B cell (primary cell): ENCODE data around the gene FUCA2. TPM values are rescaled to one million over a fixed set of nuclear protein-coding genes. Genes with fewer than 3 reads are reported as not detected.

Source experiments
- ATAC-seq: fragments of 200-7000 bp; cut with Tn5 transposase; one replicate; pipeline ENCODE4 v1.10.0; 2021; ENCODE audit warnings: low read depth, mild to moderate bottlenecking, moderate number of reproducible peaks, moderate library complexity
- CTCF ChIA-PET: fragments of 350-600 bp; sonication (Branson Sonifier 250); formaldehyde crosslinking; loops from one replicate; lab custom pipeline; 2021; ENCODE audit warnings: antibody characterized with exemption, inconsistent platforms; lab: Charles Lee
- POLR2A ChIA-PET: fragments of 350-600 bp; sonication (Branson Sonifier 250); formaldehyde crosslinking; loops from one replicate; lab custom pipeline; 2021; ENCODE audit warnings: antibody characterized with exemption; lab: Charles Lee
- DNase-seq: peaks from one replicate; pipeline ENCODE4 v3.0.0; 2013
- H2AFZ ChIP-seq: 2 replicates; pipeline ENCODE4 v1.6.1; 2012; ENCODE audit warnings: mild to moderate bottlenecking, low read depth, low read length; ENCODE audit not compliant: insufficient read depth, poor library complexity, severe bottlenecking
- H3K27ac ChIP-seq, 2 donors: 1 replicate in 1 of 2; 2 replicates in 1 of 2; pipeline ENCODE4 v1.5.1; 2012 to 2013; ENCODE audit warnings: low read length in 2 of 2, mild to moderate bottlenecking in 2 of 2, moderate library complexity in 1 of 2
- H3K27me3 ChIP-seq, 4 experiments: fragments of 200-600 bp in 1 of 4; sonication (generic) in 1 of 4; replicated peaks in 1 of 4; 1 replicate in 2 of 4; 2 replicates in 2 of 4; pipeline versions ENCODE4 v1.6.1 to v1.7.0; 2013 to 2016; ENCODE audit warnings: low read length in 3 of 4, mild to moderate bottlenecking in 2 of 4, mixed read lengths in 1 of 4, moderate library complexity in 1 of 4; ENCODE audit not compliant: insufficient read depth in 4 of 4, control insufficient read depth in 3 of 4; ENCODE audit errors: control extremely low read depth in 1 of 4
- H3K36me3 ChIP-seq, 2 experiments: replicated peaks in 1 of 2; 1 replicate in 1 of 2; 2 replicates in 1 of 2; pipeline versions ENCODE4 v1.6.1 to v1.7.1; 2013; ENCODE audit warnings: low read length in 1 of 2; ENCODE audit not compliant: insufficient read depth in 2 of 2, control insufficient read depth in 1 of 2; ENCODE audit errors: control extremely low read depth in 1 of 2, extremely low read depth in 1 of 2
- H3K4me1 ChIP-seq, 2 donors: fragments of 200-600 bp in 1 of 2; sonication (generic) in 1 of 2; 1 replicate in 1 of 2; 2 replicates in 1 of 2; pipeline versions ENCODE4 v1.5.1 to v1.6.1; 2013 to 2017; ENCODE audit warnings: low read length in 2 of 2; ENCODE audit not compliant: control insufficient read depth in 2 of 2, insufficient read depth in 2 of 2
- H3K4me2 ChIP-seq: replicated peaks from 2 replicates; pipeline ENCODE3; 2012; ENCODE audit warnings: mild to moderate bottlenecking, low read depth, low read length; ENCODE audit not compliant: poor library complexity, severe bottlenecking
- H3K4me3 ChIP-seq, 5 experiments: fragments of 200-600 bp in 1 of 5; sonication (generic) in 1 of 5; 1 replicate in 3 of 5; 2 replicates in 2 of 5; pipeline versions ENCODE4 v1.5.1 to v1.7.0; 2011 to 2016; ENCODE audit warnings: low read length in 4 of 5, mild to moderate bottlenecking in 4 of 5, low read depth in 2 of 5, control low read depth in 1 of 5, moderate library complexity in 1 of 5; ENCODE audit not compliant: insufficient read depth in 1 of 5; ENCODE audit errors: control extremely low read depth in 1 of 5, extremely low read depth in 1 of 5
- H3K79me2 ChIP-seq: fragments of 200-600 bp; sonication (generic); one replicate; pipeline ENCODE4 v1.6.0; 2016; ENCODE audit warnings: low read length; ENCODE audit not compliant: control insufficient read depth, insufficient read depth
- H3K9ac ChIP-seq: fragments of 200-600 bp; sonication (generic); 2 replicates; pipeline ENCODE4 v1.6.1; 2017; ENCODE audit warnings: mild to moderate bottlenecking, low read length, moderate library complexity
- H3K9me3 ChIP-seq, 3 donors: one replicate each; pipeline versions ENCODE4 v1.6.1 to v1.7.1; 2013; ENCODE audit warnings: low read length in 2 of 3; ENCODE audit not compliant: control insufficient read depth in 2 of 3, insufficient read depth in 1 of 3; ENCODE audit errors: control extremely low read depth in 1 of 3
- H4K20me1 ChIP-seq: 2 replicates; pipeline ENCODE4 v1.6.0; 2012; ENCODE audit warnings: mild to moderate bottlenecking, low read length; ENCODE audit not compliant: insufficient read depth, control insufficient read depth, poor library complexity, severe bottlenecking
- H3K27ac Mint-ChIP-seq: one replicate; pipeline ENCODE4 v1.8.0; 2021; ENCODE audit warnings: mixed read lengths
- H3K27me3 Mint-ChIP-seq: one replicate; pipeline ENCODE4 v1.8.0; 2021; ENCODE audit warnings: mixed read lengths
- H3K4me1 Mint-ChIP-seq: one replicate; pipeline ENCODE4 v1.8.0; 2021; ENCODE audit warnings: mixed read lengths
- H3K4me3 Mint-ChIP-seq: one replicate; pipeline ENCODE4 v1.8.0; 2021; ENCODE audit warnings: mixed read lengths
- H3K9me3 Mint-ChIP-seq: one replicate; pipeline ENCODE4 v1.8.0; 2022; ENCODE audit warnings: mixed read lengths; ENCODE audit not compliant: insufficient read depth
- CTCF ChIP-seq: fragments of 200-600 bp; IDR thresholded peaks from one replicate; pipeline ENCODE4 v1.8.0; 2022; ENCODE audit warnings: antibody characterized with exemption, mild to moderate bottlenecking
- EZH2 ChIP-seq: IDR thresholded peaks from 2 replicates; pipeline ENCODE4 v1.6.1; 2012; ENCODE audit warnings: borderline replicate concordance, low read depth, mild to moderate bottlenecking, moderate library complexity, low read length; ENCODE audit not compliant: insufficient read depth, poor library complexity, severe bottlenecking
- WGBS: methylation state at CpG from one replicate; pipeline ENCODE4 v1.1.5; 2013; ENCODE audit warnings: missing lambda C conversion rate; ENCODE audit not compliant: insufficient coverage; 5-methylcytosine and 5-hydroxymethylcytosine counted together
- intact Hi-C: fragments of 100-400 bp; cut with micrococcal nuclease; formaldehyde crosslinking; loops from one replicate; pipeline ENCODE4 v1.10.0; 2022
- polyA plus RNA-seq: library from polyadenylated mRNA; depleted of rRNA; stranded (reverse); fragments of >200 nt; gene quantifications from 2 replicates; pipeline ENCODE4 v1.2.3, GENCODE V29; 2012
- total RNA-seq, 2 donors: library from RNA; stranded (reverse); fragments of 120-200 nt in 1 of 2; gene quantifications; 1 replicate in 1 of 2; 2 replicates in 1 of 2; pipeline versions ENCODE4 v1.2.3 to v1.2.4, GENCODE V29; 2013 to 2022

The FUCA2 gene
- total and polyA plus RNA-seq, 2 donors (not counting 1 experiment from before 2014, with no cell fraction given), result 3.6 to 8.3 TPM

GRCh38 chr6:143525356-143525755, 13.8 kb upstream of the FUCA2 start:
- intact Hi-C loops, result no loop called here
- Histone ChIP-seq H3K4me1 (peaks cover 8 to 11% of the 10 kb centered on the region in 2 donors), H3K27ac (no peak overlapping the region), H2AFZ (no peak overlapping the region), H3K9ac (no peak overlapping the region), H3K4me2 (no peak overlapping the region), H3K27me3 (no peaks in the 10 kb centered on the region), H3K4me3 (no peak overlapping the region), H4K20me1 (no peaks in the 10 kb centered on the region), H3K9me3 (no peaks in the 10 kb centered on the region), H3K36me3 (no peaks in the 10 kb centered on the region), H3K79me2 (no peaks in the 10 kb centered on the region)
- Mint-ChIP-seq H3K27me3 (no peaks in the 10 kb centered on the region), H3K27ac (no peak overlapping the region), H3K9me3 (no peaks in the 10 kb centered on the region), H3K4me3 (no peak overlapping the region), H3K4me1 (peaks cover 9% of the 10 kb centered on the region)
- ATAC-seq (no peak), DNase-seq (no peak)
- ChIA-PET CTCF (no interaction called here), POLR2A (no interaction called here)
- WGBS, result no CpG with 5 or more reads among the region's 1 CpG
- TF ChIP-seq CTCF (no peak), EZH2 (no peak)

- Histone ChIP-seq H3K9ac (no peak overlapping the region), H3K4me3 (no peak overlapping the region), H3K4me1 (peaks cover 0 to 2% of the 10 kb centered on the region in 2 donors), H3K9me3 (no peaks in the 10 kb centered on the region), H4K20me1 (no peaks in the 10 kb centered on the region), H3K79me2 (no peaks in the 10 kb centered on the region), H3K27me3 (no peaks in the 10 kb centered on the region), H3K27ac (no peak overlapping the region), H2AFZ (no peak overlapping the region), H3K4me2 (no peak overlapping the region), H3K36me3 (no peaks in the 10 kb centered on the region)
- no peak overlapping the region for H3K4me3 Mint-ChIP-seq
- 98% methylated on average over 5 of the region's 8 CpGs for WGBS
- ChIA-PET POLR2A (no interaction called here), CTCF (no interaction called here)
- ATAC-seq (no peak), DNase-seq (no peak)
- peaks cover 5% of the 10 kb centered on the region for H3K4me1 Mint-ChIP-seq
- H3K27ac Mint-ChIP-seq, result no peak overlapping the region
- TF ChIP-seq EZH2 (no peak), CTCF (no peak)
- H3K27me3 Mint-ChIP-seq, result no peaks in the 10 kb centered on the region
- no peaks in the 10 kb centered on the region for H3K9me3 Mint-ChIP-seq
- intact Hi-C loops, result no loop called here
Observed at GRCh38 chr6:143522039-143522600, 10.6 kb upstream of the FUCA2 start.
